ENCODE measurements around the gene LMAN2L.

The LMAN2L gene

DNA sequence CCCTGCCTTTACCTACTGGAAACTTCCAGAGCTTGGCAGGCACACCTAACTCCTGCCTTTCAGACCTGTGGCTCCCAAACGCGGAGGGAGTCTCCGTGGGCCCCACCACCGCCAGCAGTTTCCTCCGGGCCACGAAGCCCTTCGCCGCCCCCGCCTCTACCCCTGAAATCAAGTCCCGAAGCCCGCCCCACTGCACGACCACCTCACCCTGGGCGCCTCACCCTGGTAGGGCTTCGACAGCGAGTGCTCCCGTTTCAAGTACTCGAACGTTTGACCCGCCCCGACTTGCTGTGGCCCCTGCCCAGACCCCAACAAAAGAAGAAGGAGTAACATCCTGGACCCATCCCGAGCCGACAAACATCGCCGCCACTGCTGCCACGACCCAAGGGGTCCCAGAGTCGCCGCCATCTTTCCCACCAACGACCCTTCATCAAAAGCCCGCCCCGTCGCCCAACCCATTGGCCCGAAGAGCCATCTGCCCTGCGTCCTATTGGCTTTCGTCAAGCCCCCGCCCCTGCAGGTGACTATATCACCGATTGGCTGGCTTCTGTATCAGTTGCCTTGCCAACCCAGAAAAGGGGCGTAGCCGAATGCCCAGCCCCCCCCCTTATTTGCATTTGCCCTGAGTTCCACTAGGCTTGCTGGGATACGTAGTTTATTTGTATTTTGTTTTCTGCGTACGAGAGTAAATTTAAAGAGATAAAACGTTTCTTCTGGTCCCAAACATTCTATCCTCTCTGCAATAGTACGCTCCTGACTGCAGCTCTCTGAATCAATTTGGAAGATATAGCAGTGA, at the start of gene LMAN2L:
TSS of gene LMAN2L (minus strand) at position 432 of the 796 bp plus-strand sequence. CDS start at position 408, 24 bp downstream.
- peak; percentile 96 for DNase-seq (ENCODE audit: low read depth)

DNA sequence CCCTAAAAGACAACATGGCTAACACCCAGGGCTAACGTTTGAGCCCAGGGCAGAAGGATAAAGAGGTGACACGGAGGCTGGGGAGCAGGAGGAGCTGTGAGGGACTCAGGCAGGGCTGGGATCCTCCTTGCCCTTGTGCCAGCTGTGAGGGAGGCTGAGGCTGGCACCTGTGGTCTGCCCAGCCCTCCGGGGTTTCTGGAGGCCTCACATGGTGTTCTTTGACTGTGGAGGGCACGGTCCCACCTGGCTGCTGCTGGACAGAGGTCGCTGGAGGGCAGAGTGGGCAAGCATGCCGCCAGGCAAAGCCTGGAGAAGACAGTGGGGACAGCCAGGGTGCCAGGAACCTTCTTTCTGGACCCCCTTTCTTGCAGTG, 49.4 kb upstream of the LMAN2L start:
- DNase-seq (ENCODE audit: low read depth) = no peak

- no peak for DNase-seq (ENCODE audit: low read depth)
These were observed 48.8 kb upstream of the LMAN2L start for GRCh38 chr2:96788442-96789244.

DNA sequence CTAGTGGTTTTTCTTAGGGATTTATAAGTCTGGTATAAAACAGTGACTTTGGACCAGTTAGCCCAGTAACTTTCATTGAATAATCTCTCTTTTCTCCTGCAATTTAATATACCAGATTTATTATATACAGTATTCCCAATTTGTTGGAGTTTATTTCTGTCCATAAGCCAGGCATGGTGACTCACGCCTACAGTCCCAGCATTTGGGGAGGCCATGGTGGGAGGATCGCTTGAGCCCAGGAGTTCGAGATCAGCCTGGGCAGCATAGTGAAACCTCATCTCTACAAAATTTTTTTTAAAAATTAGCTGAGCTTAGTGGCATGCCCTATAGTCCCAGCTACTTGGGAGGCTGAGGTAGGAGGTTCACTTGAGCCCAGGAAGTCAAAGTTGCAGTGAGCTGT, 47.5 kb upstream of the LMAN2L start:
- DNase-seq (ENCODE audit: low read depth) = no peak

GRCh38 chr2:96783388-96783787, 43.5 kb upstream of the LMAN2L start:
- no peak for DNase-seq (ENCODE audit: low read depth)

GRCh38 chr2:96775160-96775559, 35.3 kb upstream of the LMAN2L start:
- DNase-seq (ENCODE audit: low read depth) = no peak

DNA sequence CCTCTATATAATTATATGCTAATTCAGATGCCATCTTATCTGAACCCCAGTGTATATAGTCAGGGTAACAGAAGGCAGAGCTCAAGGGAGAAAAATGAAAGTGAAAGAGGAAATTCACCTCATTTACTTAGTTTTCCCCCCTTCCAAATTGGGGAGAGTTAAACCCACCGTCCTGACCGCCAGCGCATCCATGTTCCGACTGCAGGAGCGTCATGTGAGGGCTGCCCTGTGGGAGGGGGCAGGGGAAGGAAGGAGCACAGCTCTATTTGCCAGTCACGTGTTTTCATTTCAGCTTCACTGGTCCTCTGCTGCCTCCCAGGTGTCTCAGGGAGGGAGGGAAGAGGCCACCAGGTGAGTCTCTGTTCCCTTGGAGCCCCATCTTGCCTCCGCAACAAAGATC, 34.1 kb upstream of the LMAN2L start:
- DNase-seq (ENCODE audit: low read depth) = no peak

DNA sequence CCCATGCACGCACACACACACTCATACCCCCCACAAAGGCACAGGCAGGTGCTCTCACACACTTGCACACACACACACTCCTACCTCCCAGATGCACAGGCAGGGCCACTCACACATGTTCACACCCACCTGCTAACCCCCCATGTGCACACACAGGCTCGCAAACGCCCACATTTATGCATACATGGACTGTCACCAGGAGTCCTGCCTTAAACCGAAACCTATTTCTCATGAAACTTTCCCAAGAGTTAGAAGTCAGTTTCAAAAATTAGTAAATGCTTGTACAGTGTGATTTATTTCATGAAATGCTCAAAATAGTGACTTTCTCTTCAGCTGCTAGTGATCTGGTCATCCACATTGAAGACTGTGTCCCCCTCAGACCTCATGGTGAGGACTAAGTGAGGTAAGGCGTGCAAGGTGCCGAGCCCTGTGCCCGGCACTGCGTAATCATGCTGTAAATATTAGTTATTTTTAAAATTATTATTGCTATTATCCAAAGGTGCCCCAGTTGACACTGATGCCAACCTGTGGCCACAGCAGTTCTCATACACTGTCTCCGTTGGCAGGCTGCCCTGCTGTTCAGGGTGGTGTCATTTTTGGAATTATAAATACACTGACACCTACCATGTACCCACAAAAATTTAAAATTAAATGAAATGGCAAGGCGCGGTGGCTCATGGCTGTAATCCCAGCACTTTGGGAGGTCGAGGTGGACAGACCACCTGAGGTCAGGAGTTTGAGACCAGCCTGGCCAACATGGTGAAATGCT, 33.2 kb upstream of the LMAN2L start:
- no peak for DNase-seq (ENCODE audit: low read depth)

DNA sequence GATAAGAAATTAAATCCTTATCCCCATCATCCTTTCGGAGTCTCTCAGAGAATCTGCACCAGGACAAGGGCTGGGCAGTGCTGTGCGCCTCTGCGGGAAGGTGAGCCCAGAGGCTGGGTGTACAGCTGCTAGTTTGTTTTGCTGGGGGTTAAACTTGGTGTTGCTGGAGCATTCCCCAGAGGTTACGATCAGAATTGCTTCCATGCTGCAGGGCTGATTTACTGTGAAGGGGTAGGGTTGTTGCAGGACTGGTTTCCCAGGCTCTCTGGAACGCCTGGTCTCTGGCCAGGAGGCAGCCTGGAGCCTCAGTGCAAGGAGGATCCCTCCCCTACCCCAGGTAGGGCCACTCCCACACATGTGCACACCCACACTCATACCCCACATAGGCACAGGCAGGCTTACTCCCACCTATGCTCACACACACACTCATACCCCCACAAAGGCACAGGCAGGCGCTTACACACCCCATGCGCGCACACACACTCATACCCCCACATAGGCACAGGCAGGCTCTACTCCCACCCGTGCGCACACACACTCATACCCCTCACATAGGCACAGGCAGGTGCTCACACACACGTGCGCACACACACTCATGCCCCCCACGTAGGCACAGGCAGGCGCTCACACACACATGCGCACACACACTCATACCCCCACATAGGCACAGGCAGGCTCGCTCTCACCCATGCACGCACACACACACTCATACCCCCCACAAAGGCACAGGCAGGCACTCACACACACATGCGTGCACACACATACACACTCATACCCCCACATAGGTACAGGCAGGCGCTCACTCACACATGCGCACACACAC, 32.1 kb upstream of the LMAN2L start:
- DNase-seq (ENCODE audit: low read depth) = no peak

DNA sequence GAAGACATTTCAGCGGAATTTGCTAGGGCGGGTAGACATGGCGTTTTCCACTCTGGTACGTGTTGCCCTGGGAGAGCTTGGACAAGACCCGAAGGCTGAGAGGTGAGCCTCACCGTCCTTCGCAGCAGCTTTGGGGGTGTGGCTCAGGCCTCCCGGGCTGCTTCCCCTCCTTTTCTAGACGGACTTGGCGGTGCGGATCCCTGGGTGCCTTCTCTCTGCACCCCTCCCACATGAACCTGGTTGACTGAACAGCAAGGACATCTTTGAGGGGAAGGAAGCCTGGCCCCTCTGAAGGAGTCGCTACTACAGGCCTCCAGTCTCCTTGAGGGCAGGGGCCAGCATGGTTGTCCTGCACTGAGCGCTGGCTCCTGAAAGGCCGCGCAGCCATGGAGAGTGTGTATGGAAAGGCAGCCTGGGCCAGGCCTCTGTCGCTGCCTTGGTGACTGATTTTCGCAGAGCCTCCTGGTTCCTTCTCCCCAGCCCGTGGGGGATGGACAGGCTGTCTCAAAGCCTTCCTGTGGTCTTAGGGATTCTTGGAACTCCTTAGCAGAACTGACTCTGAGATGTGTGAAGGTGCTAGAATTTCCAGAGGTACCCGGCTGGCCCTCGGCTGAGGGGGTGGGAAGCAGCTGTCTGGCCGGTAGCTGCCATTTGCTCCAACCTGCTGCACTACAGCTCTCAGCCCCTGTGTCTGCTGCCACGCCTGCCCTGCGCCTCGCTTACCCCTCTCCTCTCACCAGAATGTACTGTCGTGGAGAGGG, 30.8 kb upstream of the LMAN2L start:
- DNase-seq (ENCODE audit: low read depth) = no peak

DNA sequence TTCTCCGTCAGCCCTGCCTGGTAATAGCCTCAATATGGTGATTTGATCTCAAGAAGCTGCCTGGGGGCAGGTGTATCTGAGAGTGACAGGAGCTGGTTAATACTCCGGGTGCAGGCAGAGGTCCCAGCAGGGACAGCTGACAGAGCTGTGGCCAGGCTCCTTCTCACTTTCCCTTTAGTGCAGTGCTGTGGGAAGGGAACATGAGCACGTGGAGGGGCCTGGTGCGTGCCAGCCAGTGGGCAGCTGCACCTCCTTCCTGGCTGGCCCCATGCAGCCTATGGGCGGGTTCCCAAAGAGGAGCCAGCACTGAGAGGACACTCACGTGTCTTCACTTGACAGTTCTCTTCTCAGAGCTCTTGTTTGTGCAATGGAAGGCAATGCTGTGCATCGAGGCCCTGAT, 29.9 kb upstream of the LMAN2L start:
- no peak for DNase-seq (ENCODE audit: low read depth)

GRCh38 chr2:96768083-96768561, 28.3 kb upstream of the LMAN2L start:
- no peak for DNase-seq (ENCODE audit: low read depth)

DNA sequence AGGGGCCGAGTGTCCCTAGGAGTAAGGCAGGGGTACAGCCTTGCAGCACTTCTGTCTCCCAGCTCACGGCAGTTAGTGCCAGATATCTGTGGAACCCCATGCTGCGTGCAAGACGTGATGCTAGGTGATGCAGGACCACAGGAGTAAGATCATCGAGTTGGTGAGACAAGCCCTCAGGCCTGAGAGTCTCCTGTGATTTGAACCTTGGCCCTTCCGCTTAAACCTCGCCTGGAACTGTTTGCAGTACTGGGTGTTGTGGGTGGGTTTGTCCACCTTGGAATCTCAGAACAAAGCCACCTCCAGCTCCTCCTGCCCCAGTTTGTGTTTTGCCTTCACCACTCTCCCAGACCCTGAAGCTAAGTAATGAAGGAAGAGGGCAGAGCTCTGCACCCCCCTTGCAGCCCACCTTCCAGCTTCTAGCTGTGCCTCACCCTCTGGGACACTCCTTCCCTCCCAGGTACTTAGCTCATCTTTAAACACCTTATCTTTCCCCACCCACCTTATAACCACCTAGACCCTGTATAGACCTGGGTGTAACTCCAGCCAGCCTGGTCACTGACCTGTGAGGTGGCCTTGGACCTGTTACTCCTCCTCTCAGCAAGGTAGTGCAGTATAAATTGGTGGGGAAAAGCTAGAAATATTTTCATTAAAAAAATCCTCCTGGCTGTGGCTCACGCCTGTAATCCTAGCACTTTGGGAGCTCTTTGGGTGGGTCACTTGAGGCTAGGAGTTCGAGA, 27.4 kb upstream of the LMAN2L start:
- no peak for DNase-seq (ENCODE audit: low read depth)

DNA sequence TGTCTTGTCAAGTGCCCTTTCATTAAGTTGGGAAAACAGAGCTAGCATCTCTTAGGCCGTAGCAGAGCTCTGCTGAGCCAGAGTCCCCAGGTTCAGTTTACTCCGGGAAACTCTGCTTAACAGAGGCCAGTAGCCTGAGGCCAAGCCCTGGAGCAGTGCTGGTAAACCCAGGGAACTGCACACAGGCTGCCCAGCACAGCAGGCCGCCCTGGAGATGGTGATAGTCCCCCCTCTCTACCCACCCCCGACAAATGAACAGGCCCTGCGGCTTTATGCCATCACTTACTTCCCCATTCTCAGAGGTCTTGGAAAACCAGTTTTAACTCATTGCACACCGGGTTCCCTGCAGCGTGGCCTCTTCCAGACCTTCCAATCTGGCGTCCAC, 24.4 kb upstream of the LMAN2L start:
- no peak for DNase-seq (ENCODE audit: low read depth)

- no peak for DNase-seq (ENCODE audit: low read depth)
These were observed 23.8 kb upstream of the LMAN2L start for GRCh38 chr2:96763511-96764252.

GRCh38 chr2:96762529-96763311, 22.9 kb upstream of the LMAN2L start:
- DNase-seq (ENCODE audit: low read depth) = no peak

DNA sequence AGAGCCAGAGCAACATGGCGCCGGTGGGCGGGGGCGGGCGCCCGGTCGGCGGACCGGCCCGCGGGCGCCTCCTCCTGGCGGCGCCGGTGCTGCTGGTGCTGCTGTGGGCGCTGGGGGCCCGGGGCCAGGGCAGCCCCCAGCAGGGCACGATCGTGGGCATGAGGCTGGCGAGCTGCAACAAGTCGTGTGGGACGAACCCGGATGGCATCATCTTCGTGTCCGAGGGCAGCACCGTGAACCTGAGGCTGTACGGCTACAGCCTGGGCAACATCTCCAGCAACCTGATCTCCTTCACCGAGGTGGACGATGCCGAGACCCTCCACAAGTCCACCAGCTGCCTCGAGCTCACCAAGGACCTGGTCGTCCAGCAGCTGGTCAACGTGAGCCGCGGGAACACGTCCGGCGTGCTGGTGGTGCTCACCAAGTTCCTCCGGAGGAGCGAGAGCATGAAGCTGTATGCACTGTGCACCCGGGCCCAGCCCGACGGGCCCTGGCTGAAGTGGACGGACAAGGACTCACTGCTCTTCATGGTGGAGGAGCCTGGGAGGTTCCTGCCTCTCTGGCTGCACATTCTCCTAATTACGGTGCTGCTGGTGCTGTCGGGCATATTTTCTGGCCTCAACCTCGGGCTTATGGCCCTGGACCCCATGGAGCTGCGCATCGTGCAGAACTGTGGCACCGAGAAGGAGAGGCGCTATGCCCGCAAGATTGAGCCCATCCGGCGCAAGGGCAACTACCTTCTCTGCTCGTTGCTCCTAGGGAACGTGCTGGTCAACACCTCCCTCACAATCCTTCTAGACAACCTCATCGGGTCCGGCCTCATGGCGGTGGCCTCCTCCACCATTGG, 21.3 kb upstream of the LMAN2L start:
- DNase-seq (ENCODE audit: low read depth) = no peak

Data from stimulated activated CD8-positive, alpha-beta memory T cell treated with anti-CD3 and anti-CD28 coated beads, Interleukin-15, amount 100 ng/mL, for 1 hour (primary cell).